ENCODE results near the gene KCNMB2.

Gene KCNMB2

GRCh38 chr3:178673529-178673928 is 137.3 kb downstream of the KCNMB2 start:
- no peak for TF ChIP-seq CTCF (IDR thresholded peaks at IDR 0.05)

- no peak for TF ChIP-seq CTCF (IDR thresholded peaks at IDR 0.05)
These were observed 139.8 kb downstream of the KCNMB2 start for GRCh38 chr3:178676077-178676476.

- TF ChIP-seq CTCF (IDR thresholded peaks at IDR 0.05): no peak
These were observed 140.9 kb downstream of the KCNMB2 start for GRCh38 chr3:178676942-178677790.

GRCh38 chr3:178677961-178678360 is 141.7 kb downstream of the KCNMB2 start:
- no peak for TF ChIP-seq CTCF (IDR thresholded peaks at IDR 0.05)

GRCh38 chr3:178680037-178680436 is 143.8 kb downstream of the KCNMB2 start:
- TF ChIP-seq CTCF (IDR thresholded peaks at IDR 0.05): no peak

GRCh38 chr3:178680489-178680888 is 144.3 kb downstream of the KCNMB2 start:
- TF ChIP-seq CTCF (IDR thresholded peaks at IDR 0.05): no peak

GRCh38 chr3:178684881-178685590 is 148.8 kb downstream of the KCNMB2 start:
- TF ChIP-seq CTCF (IDR thresholded peaks at IDR 0.05): no peak
